Measurements from ENCODE around the gene AMIGO1.
"Not testable (repeated sequence)": the region's sequence is repeated elsewhere in the genome, so short reads cannot be mapped to it uniquely, and the experiment has no call there.

Gene AMIGO1

GRCh38 chr1:109482791-109483671 is 26.5 kb downstream of the AMIGO1 start:
- no peak for DNase-seq

GRCh38 chr1:109482242-109482641 is 27.3 kb downstream of the AMIGO1 start:
- no peak for DNase-seq

- DNase-seq, result no peak
Observed at GRCh38 chr1:109481646-109482045, 27.9 kb downstream of the AMIGO1 start.

- DNase-seq, result no peak
Observed at GRCh38 chr1:109479901-109480300, 29.6 kb downstream of the AMIGO1 start.

- DNase-seq, result no peak
Observed at GRCh38 chr1:109479311-109479710, 30.2 kb downstream of the AMIGO1 start.

GRCh38 chr1:109478806-109479205 is 30.7 kb downstream of the AMIGO1 start:
- no peak for DNase-seq

GRCh38 chr1:109477821-109478220 is 31.7 kb downstream of the AMIGO1 start:
- DNase-seq, result no peak

- no peak for DNase-seq
Observed at GRCh38 chr1:109476825-109477224, 32.7 kb downstream of the AMIGO1 start.

GRCh38 chr1:109475261-109475660 is 34.3 kb downstream of the AMIGO1 start:
- DNase-seq, result no peak

GRCh38 chr1:109474697-109475096 is 34.8 kb downstream of the AMIGO1 start:
- no peak for DNase-seq

- not testable (repeated sequence) for DNase-seq
Observed at GRCh38 chr1:109473284-109474057, 36.1 kb downstream of the AMIGO1 start.

GRCh38 chr1:109472779-109473178 is 36.7 kb downstream of the AMIGO1 start:
- no peak for DNase-seq

GRCh38 chr1:109470245-109470644 is 39.3 kb downstream of the AMIGO1 start:
- DNase-seq, result no peak

GRCh38 chr1:109468903-109469302 is 40.6 kb downstream of the AMIGO1 start:
- no peak for DNase-seq

- DNase-seq, result no peak
Observed at GRCh38 chr1:109468061-109468460, 41.5 kb downstream of the AMIGO1 start.

GRCh38 chr1:109467301-109467777 is 42.2 kb downstream of the AMIGO1 start:
- no peak for DNase-seq

- no peak for DNase-seq
Observed at GRCh38 chr1:109466452-109467300, 42.9 kb downstream of the AMIGO1 start, which contains the start of gene SYPL2. TSS of gene SYPL2 (plus strand) at chr1:109466546. CDS start at chr1:109466844, 298 bp downstream.

GRCh38 chr1:109466125-109466451 is 43.4 kb downstream of the AMIGO1 start:
- no peak for DNase-seq

GRCh38 chr1:109457819-109458218 is 51.7 kb downstream of the AMIGO1 start:
- DNase-seq, result no peak

- DNase-seq, result no peak
Observed at GRCh38 chr1:109454497-109455133, 54.9 kb downstream of the AMIGO1 start.

All from stimulated activated CD4-positive, alpha-beta T cell treated with anti-CD3 and anti-CD28 coated beads, Interleukin-2, amount 100 ng/mL, for 48 hours (primary cell).